ENCODE measurements around the gene MBOAT2. TPM values are rescaled to one million over a fixed set of nuclear protein-coding genes. Genes with fewer than 3 reads are reported as not detected.

The MBOAT2 gene
- polyA plus RNA-seq, 3 donors: 5.1 to 9.0 (median 5.5) TPM

DNA sequence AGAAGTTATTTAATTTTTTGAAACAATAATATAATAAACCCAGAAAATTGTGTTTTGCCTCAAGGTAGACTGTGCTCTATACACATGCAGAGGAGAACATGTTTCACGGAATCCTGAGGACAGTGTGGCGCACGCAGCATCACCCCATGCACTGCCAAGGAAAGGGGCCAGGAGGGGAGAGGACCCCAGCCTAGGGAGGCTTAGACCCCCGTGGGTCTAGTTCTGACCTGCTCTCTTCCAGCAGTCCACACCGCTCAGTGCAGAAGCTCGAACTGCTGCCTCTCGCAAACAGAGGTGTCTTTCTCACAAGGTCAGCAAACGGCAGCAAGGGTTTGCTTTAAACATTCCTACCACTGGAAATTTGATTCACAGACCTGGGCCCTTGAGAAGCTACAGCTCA is 114.5 kb downstream of the MBOAT2 start:
- peaks cover 0 to 1% (median 0%) of the 10 kb centered on the region in 7 donors for H3K9me3 Mint-ChIP-seq
- H3K36me3 Mint-ChIP-seq: peaks cover 24 to 29% of the 10 kb centered on the region in 2 donors
- no peak overlapping the region for H3K27ac Mint-ChIP-seq
- H3K4me2 ChIP-seq (replicated peaks; ENCODE audit: extremely low read depth, low read length, poor library complexity, severe bottlenecking): no peak overlapping the region
- no peaks in the 10 kb centered on the region for H3K4me1 ChIP-seq (ENCODE audit: control insufficient read depth in 1 of 2, insufficient read depth in 2 of 2, low read length in 2 of 2)
- no peak overlapping the region for H3K4me3 Mint-ChIP-seq
- no peaks in the 10 kb centered on the region for H3K79me2 ChIP-seq (ENCODE audit: insufficient read depth, low read length)
- no peaks in the 10 kb centered on the region for H4K20me1 ChIP-seq (ENCODE audit: insufficient read depth, low read length)
- H2AFZ ChIP-seq (ENCODE audit: insufficient read depth, low read depth, low read length, poor library complexity, severe bottlenecking): no peak overlapping the region
- peaks cover 0 to 2% (median 1%) of the 10 kb centered on the region in 3 donors for H3K27me3 Mint-ChIP-seq (ENCODE audit: low read depth in 3 of 3)
- intact Hi-C loops (cut with micrococcal nuclease): no loop called here
- H3K36me3 ChIP-seq (replicated peaks in 1 of 2; ENCODE audit: control insufficient read depth in 1 of 2, insufficient read depth in 2 of 2, low read length in 2 of 2): peaks cover under 1 to 6% of the 10 kb centered on the region in 2 donors
- H3K27me3 ChIP-seq (ENCODE audit: control insufficient read depth in 2 of 2, insufficient read depth in 2 of 2, low read length in 2 of 2): no peaks in the 10 kb centered on the region
- H3K4me3 ChIP-seq (replicated peaks in 1 of 3; ENCODE audit: low read depth in 2 of 3, low read length in 3 of 3): no peak overlapping the region
- no peak overlapping the region for H3K27ac ChIP-seq (ENCODE audit: low read depth in 1 of 2, low read length in 2 of 2)
- TF ChIP-seq, protein P1, sequence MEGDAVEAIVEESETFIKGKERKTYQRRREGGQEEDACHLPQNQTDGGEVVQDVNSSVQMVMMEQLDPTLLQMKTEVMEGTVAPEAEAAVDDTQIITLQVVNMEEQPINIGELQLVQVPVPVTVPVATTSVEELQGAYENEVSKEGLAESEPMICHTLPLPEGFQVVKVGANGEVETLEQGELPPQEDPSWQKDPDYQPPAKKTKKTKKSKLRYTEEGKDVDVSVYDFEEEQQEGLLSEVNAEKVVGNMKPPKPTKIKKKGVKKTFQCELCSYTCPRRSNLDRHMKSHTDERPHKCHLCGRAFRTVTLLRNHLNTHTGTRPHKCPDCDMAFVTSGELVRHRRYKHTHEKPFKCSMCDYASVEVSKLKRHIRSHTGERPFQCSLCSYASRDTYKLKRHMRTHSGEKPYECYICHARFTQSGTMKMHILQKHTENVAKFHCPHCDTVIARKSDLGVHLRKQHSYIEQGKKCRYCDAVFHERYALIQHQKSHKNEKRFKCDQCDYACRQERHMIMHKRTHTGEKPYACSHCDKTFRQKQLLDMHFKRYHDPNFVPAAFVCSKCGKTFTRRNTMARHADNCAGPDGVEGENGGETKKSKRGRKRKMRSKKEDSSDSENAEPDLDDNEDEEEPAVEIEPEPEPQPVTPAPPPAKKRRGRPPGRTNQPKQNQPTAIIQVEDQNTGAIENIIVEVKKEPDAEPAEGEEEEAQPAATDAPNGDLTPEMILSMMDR (IDR thresholded peaks at IDR 0.05): no peak
- H3K4me1 Mint-ChIP-seq: peaks cover 3% of the 10 kb centered on the region
- WGBS (ENCODE audit: insufficient coverage): 100% methylated on average over 4 of the region's 8 CpGs
- DNase-seq: no peak
- no peak overlapping the region for H3K9ac ChIP-seq (ENCODE audit: insufficient read depth, low read length, poor library complexity, severe bottlenecking)
- no peaks in the 10 kb centered on the region for H3K9me3 ChIP-seq (replicated peaks in 1 of 2; ENCODE audit: control insufficient read depth in 1 of 2, insufficient read depth in 1 of 2, low read length in 2 of 2)

DNA sequence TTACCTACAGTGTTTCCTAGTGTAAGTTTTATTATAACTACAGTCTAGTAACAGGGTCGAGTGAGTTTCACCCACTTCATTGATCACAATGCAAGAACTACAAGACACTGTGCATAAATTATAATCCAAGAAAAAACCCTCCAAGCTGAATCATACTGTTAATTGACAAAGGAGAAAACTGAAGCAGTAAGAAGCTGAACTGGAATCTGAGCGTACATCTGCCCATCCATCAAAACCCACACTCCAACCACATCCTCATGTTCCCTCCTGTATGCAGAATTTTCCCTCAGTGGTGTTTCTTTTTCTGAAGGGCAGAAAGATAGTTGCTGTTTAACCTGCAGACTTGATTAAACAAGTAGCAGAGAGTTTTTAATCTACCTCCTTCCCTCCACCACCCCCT is 116.6 kb downstream of the MBOAT2 start:
- TF ChIP-seq, protein P1 (IDR thresholded peaks at IDR 0.05): no peak
- H3K4me2 ChIP-seq (replicated peaks; ENCODE audit: extremely low read depth, low read length, poor library complexity, severe bottlenecking): no peak overlapping the region
- H3K27ac ChIP-seq (ENCODE audit: low read depth in 1 of 2, low read length in 2 of 2): no peak overlapping the region
- peaks cover 0 to 2% (median 1%) of the 10 kb centered on the region in 3 donors for H3K27me3 Mint-ChIP-seq (ENCODE audit: low read depth in 3 of 3)
- peaks cover 0 to 6% of the 10 kb centered on the region in 2 donors for H3K36me3 ChIP-seq (replicated peaks in 1 of 2; ENCODE audit: control insufficient read depth in 1 of 2, insufficient read depth in 2 of 2, low read length in 2 of 2)
- no peaks in the 10 kb centered on the region for H4K20me1 ChIP-seq (ENCODE audit: insufficient read depth, low read length)
- no peak overlapping the region for H3K27ac Mint-ChIP-seq
- H3K9ac ChIP-seq (ENCODE audit: insufficient read depth, low read length, poor library complexity, severe bottlenecking): no peak overlapping the region
- no peak overlapping the region for H3K4me3 Mint-ChIP-seq
- H3K4me3 ChIP-seq (replicated peaks in 1 of 3; ENCODE audit: low read depth in 2 of 3, low read length in 3 of 3): no peak overlapping the region
- peaks cover 24 to 25% of the 10 kb centered on the region in 2 donors for H3K36me3 Mint-ChIP-seq
- no CpG with 5 or more reads among the region's 2 CpGs for WGBS (ENCODE audit: insufficient coverage)
- H3K4me1 ChIP-seq (ENCODE audit: control insufficient read depth in 1 of 2, insufficient read depth in 2 of 2, low read length in 2 of 2): no peaks in the 10 kb centered on the region
- H3K4me1 Mint-ChIP-seq: no peaks in the 10 kb centered on the region
- intact Hi-C loops (cut with micrococcal nuclease): no loop called here
- H2AFZ ChIP-seq (ENCODE audit: insufficient read depth, low read depth, low read length, poor library complexity, severe bottlenecking): no peak overlapping the region
- DNase-seq: no peak
- H3K9me3 ChIP-seq (replicated peaks in 1 of 2; ENCODE audit: control insufficient read depth in 1 of 2, insufficient read depth in 1 of 2, low read length in 2 of 2): no peaks in the 10 kb centered on the region
- H3K9me3 Mint-ChIP-seq: peaks cover 0 to 4% (median 0%) of the 10 kb centered on the region in 7 donors
- H3K27me3 ChIP-seq (ENCODE audit: control insufficient read depth in 2 of 2, insufficient read depth in 2 of 2, low read length in 2 of 2): no peaks in the 10 kb centered on the region
- H3K79me2 ChIP-seq (ENCODE audit: insufficient read depth, low read length): no peaks in the 10 kb centered on the region

Data from CD14-positive monocyte (primary cell).